HL-60 (cell line): ENCODE data around the gene PDZD4.

ENCODE experiments used
- TF ChIP-seq, protein P1 (sequence below): IDR thresholded peaks from one replicate; pipeline ENCODE4 v1.5.1; 2011; ENCODE audit warnings: low read length, control low read depth, inconsistent platforms; ENCODE audit not compliant: insufficient read depth
- TF ChIP-seq, protein P2 (sequence below): IDR thresholded peaks from 2 replicates; pipeline ENCODE4 v1.6.1; 2012; ENCODE audit warnings: low read depth; ENCODE audit not compliant: insufficient replicate concordance

DNA sequence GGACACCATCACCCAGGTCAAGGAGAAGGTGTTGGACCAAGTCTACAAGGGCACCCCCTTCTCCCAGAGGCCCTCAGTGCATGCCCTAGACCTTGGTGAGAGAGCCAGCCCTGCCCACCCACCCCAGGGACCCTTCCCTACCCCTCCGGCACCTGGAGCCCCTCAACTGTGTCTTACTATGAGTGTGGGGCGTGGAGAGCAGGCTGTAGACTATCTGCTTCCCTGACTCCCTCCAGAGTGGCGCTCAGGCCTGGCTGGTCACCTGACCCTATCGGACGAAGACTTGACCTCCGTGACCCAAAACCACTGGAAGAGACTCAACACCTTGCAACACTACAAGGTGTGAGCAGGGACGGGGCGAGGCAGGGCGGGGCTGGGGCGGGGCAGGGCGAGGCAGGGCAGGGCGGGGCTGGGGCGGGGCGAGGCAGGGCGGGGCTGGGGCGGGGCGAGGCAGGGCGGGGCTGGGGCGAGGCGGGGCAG lies 54.2 kb downstream of the PDZD4 start:
- TF ChIP-seq, protein P1, sequence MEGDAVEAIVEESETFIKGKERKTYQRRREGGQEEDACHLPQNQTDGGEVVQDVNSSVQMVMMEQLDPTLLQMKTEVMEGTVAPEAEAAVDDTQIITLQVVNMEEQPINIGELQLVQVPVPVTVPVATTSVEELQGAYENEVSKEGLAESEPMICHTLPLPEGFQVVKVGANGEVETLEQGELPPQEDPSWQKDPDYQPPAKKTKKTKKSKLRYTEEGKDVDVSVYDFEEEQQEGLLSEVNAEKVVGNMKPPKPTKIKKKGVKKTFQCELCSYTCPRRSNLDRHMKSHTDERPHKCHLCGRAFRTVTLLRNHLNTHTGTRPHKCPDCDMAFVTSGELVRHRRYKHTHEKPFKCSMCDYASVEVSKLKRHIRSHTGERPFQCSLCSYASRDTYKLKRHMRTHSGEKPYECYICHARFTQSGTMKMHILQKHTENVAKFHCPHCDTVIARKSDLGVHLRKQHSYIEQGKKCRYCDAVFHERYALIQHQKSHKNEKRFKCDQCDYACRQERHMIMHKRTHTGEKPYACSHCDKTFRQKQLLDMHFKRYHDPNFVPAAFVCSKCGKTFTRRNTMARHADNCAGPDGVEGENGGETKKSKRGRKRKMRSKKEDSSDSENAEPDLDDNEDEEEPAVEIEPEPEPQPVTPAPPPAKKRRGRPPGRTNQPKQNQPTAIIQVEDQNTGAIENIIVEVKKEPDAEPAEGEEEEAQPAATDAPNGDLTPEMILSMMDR = no peak
- TF ChIP-seq, protein P2, sequence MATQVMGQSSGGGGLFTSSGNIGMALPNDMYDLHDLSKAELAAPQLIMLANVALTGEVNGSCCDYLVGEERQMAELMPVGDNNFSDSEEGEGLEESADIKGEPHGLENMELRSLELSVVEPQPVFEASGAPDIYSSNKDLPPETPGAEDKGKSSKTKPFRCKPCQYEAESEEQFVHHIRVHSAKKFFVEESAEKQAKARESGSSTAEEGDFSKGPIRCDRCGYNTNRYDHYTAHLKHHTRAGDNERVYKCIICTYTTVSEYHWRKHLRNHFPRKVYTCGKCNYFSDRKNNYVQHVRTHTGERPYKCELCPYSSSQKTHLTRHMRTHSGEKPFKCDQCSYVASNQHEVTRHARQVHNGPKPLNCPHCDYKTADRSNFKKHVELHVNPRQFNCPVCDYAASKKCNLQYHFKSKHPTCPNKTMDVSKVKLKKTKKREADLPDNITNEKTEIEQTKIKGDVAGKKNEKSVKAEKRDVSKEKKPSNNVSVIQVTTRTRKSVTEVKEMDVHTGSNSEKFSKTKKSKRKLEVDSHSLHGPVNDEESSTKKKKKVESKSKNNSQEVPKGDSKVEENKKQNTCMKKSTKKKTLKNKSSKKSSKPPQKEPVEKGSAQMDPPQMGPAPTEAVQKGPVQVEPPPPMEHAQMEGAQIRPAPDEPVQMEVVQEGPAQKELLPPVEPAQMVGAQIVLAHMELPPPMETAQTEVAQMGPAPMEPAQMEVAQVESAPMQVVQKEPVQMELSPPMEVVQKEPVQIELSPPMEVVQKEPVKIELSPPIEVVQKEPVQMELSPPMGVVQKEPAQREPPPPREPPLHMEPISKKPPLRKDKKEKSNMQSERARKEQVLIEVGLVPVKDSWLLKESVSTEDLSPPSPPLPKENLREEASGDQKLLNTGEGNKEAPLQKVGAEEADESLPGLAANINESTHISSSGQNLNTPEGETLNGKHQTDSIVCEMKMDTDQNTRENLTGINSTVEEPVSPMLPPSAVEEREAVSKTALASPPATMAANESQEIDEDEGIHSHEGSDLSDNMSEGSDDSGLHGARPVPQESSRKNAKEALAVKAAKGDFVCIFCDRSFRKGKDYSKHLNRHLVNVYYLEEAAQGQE = no peak
